GM21717 (cell line): ENCODE results near the gene HLA-DMB.

Experiments used
- ATAC-seq: cut with Tn5 transposase; IDR thresholded peaks from one replicate; pipeline ENCODE4 v1.9.1; 2021; ENCODE audit warnings: mild to moderate bottlenecking, moderate library complexity; ENCODE audit not compliant: unreplicated experiment

The HLA-DMB gene

DNA sequence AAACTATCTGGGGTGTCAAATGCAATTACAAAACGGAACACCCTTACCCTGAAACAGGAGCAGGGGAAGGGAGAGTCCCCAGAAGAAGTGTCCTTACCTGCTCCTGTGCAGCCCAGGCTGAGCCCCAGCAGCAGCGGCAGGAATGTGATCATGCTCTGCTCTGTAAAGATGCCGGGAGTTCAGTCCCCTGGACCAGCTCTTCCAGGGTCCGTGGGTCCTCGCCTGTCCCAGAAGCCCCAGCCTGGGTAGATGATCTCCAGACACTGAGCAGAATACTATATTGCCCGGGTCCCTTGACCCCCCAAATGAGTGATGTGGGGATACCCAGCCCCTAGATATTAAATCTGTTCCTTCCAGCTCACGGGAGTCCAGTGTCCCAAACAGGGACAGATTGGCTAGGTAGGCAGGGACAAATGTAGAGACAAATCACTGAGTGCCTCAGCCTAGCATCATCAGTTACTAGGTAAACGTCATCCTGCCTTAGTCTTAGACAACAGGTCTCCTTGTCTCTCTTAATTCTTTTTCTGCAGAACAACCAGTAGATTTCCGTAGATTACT, at the start of gene HLA-DMB:
HLA-DMB (minus strand) TSS at position 373 of the 558 bp plus-strand sequence; CDS start at position 152, 221 bp downstream.
- ATAC-seq: peak; percentile 49

DNA sequence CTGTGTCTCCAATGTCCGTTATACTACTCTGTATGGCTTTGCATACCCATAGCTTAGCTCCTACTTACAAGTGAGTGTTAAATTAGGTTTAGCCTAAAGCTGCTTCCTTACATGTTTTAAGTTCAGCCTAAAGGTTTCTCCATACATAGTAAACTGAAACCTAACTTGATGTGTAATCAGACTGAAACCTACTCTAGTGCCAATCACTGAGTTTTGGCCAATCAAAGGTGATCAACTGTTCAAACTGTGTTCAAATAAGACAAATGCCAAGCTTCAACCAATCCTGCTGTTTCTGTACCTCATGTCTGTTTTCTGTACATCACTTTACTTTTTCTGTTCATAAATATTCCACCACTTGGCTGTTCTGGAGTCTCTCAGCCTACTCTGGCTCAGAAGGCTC, 48.5 kb upstream of the HLA-DMB start:
- ATAC-seq: no peak

DNA sequence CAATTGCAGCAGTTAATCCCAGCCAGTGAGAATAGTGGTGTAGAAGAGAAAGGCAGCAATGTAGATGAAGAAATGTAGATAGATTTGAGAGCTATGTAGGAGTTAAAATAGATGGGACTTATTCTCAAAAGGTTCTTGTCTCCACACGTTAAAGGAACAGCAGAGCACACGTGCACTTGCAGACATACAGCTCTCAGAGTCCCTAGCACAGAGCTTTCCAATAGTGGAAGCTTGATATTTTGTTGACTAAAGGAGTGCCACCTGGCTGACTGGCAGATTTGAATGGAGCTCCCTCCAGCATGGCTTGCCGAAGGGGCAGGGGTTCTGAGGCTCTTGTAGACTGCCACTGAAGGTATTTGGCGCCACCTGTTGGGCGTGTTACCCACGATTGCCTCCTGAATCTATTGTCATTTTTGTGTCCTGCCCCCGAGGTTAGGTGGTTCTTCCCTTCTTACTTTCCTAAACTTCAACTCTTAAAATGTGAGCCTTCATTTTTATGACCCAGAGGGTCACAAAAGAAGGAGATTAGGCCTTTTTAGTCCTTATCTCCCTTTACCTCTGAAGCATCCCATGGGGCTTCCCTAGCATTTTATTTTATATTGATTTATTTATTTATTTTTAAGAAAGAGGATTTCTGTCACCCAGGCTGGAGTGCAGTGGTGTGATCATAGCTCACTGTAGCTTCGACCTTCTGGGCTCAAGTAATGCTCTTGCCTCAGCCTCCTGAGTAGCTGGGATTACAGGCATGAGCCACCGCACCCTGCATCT, 44.0 kb upstream of the HLA-DMB start:
- no peak for ATAC-seq

DNA sequence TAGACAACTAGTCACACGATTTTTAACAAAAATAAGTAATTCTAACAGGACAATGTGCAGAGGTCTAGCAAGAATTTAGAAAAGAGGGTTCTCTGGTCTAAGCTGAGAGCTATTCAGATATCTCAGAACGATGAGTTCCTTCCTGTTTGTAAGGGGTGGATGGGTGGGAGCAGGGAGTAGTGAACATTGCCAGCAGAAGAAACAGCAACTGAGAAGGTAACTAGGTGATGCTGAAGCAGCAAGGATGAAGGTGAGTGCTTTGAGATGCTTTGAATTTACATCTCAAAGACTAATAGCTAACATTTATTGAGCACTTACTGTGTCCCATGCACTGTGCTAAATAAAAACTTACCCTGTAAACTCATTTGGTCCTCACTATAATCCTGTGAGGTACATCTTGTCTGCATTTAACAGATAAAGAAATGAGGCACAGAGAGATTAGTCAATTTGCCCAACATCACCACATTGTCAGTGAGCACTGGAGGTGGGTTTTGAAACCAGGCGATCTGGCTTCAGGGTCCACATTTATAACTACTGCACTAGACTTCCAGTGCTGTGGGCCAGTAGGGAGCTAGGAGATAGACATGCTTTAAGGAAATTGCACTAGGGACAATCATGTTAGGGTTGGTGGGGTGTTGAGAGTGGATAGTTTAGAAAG, 43.3 kb upstream of the HLA-DMB start:
- ATAC-seq: no peak

- ATAC-seq: no peak
Measured at GRCh38 chr6:32983493-32983848, 42.6 kb upstream of the HLA-DMB start.

GRCh38 chr6:32982702-32983492, 42.1 kb upstream of the HLA-DMB start:
- no peak for ATAC-seq

DNA sequence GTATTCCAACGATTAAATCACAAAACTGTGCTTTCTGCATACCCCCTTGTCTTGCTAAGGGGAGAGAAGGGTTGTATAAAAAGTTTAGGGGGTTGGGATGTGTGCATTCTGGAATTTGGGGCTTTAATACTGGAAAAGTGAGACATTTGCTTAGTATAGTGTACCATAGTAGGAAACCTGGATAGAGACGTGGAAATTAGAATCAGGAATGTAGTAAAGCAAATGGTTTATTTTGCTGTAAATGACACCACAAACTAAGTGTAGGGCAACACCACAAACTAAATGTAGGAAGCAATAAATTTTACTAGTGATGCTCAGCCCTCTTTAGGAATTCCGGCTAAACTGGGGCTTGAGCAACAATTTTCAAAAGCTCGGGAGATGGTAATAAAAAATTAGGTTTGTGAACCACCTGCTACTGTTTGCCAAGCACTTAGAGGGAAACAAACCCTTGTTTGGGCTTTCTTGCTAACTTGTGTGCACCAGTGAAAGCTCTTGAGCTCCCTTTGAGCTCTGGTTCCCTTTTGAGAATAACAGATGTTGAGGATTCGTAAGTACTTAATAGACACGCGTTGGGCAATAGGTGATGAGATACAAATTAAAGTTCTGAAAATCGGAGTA, 41.4 kb upstream of the HLA-DMB start:
- ATAC-seq: no peak

- ATAC-seq: no peak
Measured at GRCh38 chr6:32980488-32981038, 39.7 kb upstream of the HLA-DMB start.

GRCh38 chr6:32979720-32980487, 39.1 kb upstream of the HLA-DMB start:
- ATAC-seq: no peak

DNA sequence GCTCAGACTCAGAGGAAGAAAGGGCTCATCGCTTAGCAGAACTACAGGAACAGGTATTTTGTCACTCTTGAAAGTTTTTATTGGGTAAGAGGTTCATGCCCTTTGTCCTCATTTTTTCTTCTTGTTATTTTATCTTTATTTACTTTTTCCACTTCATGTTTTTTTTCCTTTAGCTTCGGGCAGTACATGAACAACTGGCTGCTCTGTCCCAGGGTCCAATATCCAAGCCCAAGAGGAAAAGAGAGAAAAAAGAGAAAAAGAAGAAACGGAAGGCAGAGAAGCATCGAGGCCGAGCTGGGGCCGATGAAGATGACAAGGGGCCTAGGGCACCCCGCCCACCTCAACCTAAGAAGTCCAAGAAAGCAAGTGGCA, 37.1 kb upstream of the HLA-DMB start:
- no peak for ATAC-seq

GRCh38 chr6:32977272-32977952, 36.6 kb upstream of the HLA-DMB start:
- ATAC-seq: no peak

DNA sequence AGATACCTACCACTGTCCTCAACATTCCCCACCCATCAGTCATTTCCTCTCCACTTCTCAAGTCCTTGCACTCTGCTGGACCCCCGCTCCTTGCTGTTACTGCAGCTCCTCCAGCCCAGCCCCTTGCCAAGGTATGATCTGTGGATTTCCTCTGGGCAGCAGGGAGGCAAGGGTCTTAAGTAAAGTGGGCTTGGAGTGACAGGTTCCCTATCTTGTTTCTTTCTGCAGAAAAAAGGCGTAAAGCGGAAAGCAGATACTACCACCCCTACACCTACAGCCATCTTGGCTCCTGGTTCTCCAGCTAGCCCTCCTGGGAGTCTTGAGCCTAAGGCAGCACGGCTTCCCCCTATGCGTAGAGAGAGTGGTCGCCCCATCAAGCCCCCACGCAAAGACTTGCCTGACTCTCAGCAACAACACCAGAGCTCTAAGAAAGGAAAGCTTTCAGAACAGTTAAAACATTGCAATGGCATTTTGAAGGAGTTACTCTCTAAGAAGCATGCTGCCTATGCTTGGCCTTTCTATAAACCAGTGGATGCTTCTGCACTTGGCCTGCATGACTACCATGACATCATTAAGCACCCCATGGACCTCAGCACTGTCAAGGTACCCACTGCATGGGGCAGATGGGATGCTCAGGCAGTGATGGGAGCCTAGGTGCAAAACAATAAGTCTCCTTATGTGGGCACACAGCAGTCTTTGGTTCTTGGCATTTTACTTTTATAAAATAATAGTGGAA, 35.7 kb upstream of the HLA-DMB start:
- no peak for ATAC-seq

DNA sequence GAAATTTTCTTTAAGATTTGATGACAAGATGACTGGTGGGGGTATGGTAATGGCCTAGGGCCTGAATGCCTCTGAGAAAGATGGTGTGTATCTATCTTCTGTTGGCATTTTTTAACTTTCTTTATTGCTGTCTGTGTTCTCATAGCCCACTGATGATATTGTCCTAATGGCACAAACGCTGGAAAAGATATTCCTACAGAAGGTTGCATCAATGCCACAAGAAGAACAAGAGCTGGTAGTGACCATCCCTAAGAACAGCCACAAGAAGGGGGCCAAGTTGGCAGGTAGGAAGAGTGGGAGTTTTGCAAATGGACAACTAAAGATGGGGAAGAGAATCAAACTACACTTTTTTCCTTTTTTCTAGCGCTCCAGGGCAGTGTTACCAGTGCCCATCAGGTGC, 35.1 kb upstream of the HLA-DMB start:
- no peak for ATAC-seq

DNA sequence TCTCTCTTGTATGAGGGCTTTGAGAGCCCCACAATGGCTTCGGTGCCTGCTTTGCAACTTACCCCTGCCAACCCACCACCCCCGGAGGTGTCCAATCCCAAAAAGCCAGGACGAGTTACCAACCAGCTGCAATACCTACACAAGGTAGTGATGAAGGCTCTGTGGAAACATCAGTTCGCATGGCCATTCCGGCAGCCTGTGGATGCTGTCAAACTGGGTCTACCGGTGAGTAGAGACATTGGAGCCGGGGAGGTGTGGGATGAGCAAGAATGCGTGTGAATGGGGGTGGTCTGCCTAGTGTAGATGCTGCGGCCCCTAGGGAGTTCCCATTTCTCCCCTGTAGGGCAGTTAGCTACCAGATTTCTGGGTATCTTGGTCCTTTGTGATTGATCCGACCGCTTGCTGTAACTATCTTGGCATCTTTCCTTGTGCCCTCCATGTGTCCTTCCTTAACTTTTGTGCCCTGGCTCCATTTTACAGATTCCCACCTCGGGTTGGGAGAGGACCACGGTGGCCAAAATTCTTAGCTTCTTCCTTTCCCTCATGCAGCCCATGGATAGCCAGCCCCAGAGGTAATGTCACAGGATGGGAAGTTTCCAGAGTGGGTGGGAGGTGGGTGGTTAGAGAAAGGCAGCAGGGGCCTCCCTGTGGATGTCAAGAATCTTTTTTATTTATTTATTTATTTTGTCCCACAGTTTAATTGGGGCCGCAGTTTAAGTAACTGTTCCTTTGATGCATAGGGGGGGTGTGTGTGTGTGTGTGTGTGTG, 33.9 kb upstream of the HLA-DMB start:
- no peak for ATAC-seq

DNA sequence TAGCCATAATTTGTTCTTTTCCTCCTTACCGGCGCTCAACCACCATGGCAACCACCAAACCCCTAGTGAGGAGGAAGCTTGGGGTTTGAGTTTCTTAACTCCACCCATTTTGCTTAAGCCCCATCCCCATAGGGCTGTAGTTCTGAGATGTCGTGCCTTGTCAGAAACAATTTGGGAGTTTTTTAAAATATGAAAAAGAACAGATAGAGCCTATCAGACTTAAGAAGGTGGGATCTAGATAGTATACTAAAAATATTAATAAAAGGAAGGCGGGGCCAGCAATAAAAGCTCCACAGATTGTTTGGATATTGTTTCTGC, 33.1 kb upstream of the HLA-DMB start:
- ATAC-seq: no peak

GRCh38 chr6:32973144-32974015, 32.6 kb upstream of the HLA-DMB start:
- no peak for ATAC-seq
